HepG2 (cell line): ENCODE results near the gene EMCN. TPM values are rescaled to one million over a fixed set of nuclear protein-coding genes. Genes with fewer than 3 reads are reported as not detected.

Experiments used
- ATAC-seq: fragments of 200-7000 bp; cut with Tn5 transposase; 3 replicates; pipeline ENCODE4 v1.9.1; 2020; ENCODE audit warnings: mild to moderate bottlenecking, moderate library complexity
- BruUV-seq: library from RNA; stranded (reverse); fragments of 400-500 nt; replicated peaks from 2 replicates; lab custom pipeline; 2021; lab: Mats Ljungman, UMichigan
- CTCF ChIA-PET: fragments of 300-600 bp; formaldehyde crosslinking; extraction: SDS; loops from one replicate; lab custom pipeline; 2021; ENCODE audit warnings: low total read pairs, inconsistent platforms, low intra/inter-chr PET ratio; lab: Yijun Ruan, JAX
- POLR2A ChIA-PET: fragments of 350-600 bp; sonication (Branson Sonifier 250); formaldehyde crosslinking; loops from one replicate; lab custom pipeline; 2020; ENCODE audit warnings: antibody characterized with exemption, inconsistent platforms; lab: Yijun Ruan, JAX
- DNase-seq: peaks from one replicate; pipeline ENCODE4 v3.0.0-alpha.2; 2015; ENCODE audit warnings: low spot score
- FAIRE-seq: peaks from 3 replicates; lab custom pipeline; 2011; peaks lifted over from hg19 to GRCh38; lab: Jason Lieb, UNC
- H2AFZ ChIP-seq: one replicate; pipeline ENCODE4 v1.6.1; 2011; ENCODE audit warnings: low read length, inconsistent platforms
- H3K27ac ChIP-seq: fragments of 300-600 bp; 3 replicates; pipeline ENCODE4 v1.8.0; 2011; ENCODE audit warnings: mixed run types, mild to moderate bottlenecking, mixed read lengths, low read length, inconsistent platforms; ENCODE audit not compliant: insufficient read depth; ENCODE audit errors: extremely low read length
- H3K27me3 ChIP-seq, 2 experiments: fragments of 200-600 bp in 1 of 2; 2 replicates in 1 of 2; 3 replicates in 1 of 2; pipeline versions ENCODE4 v1.6.0 to v1.8.0; 2011; ENCODE audit warnings: low read length in 2 of 2, mild to moderate bottlenecking in 2 of 2, moderate library complexity in 2 of 2, inconsistent platforms in 1 of 2; ENCODE audit not compliant: insufficient read depth in 2 of 2, control insufficient read depth in 1 of 2
- H3K36me3 ChIP-seq, 2 experiments: fragments of 200-600 bp in 1 of 2; replicated peaks in 1 of 2; 2 replicates in 1 of 2; 3 replicates in 1 of 2; pipeline versions ENCODE4 v1.5.1 to v1.8.0; 2011; ENCODE audit warnings: low read length in 2 of 2, inconsistent platforms in 1 of 2; ENCODE audit not compliant: insufficient read depth in 2 of 2, control insufficient read depth in 1 of 2
- H3K4me1 ChIP-seq: 2 replicates; pipeline ENCODE4 v1.5.1; 2012; ENCODE audit warnings: low read length, inconsistent platforms; ENCODE audit not compliant: insufficient read depth
- H3K4me2 ChIP-seq: 2 replicates; pipeline ENCODE4 v1.6.0; 2011; ENCODE audit warnings: low read depth, low read length, inconsistent platforms
- H3K4me3 ChIP-seq, 3 experiments: fragments of 200-600 bp in 1 of 3; sonication (generic), shearing (Covaris generic) in 1 of 3; replicated peaks in 1 of 3; 2 replicates each; pipeline ENCODE4 v1.5.1; 2011 to 2016; ENCODE audit warnings: low read length in 3 of 3, inconsistent platforms in 2 of 3, low read depth in 2 of 3, mild to moderate bottlenecking in 2 of 3, control low read depth in 1 of 3, mixed read lengths in 1 of 3; ENCODE audit not compliant: insufficient read depth in 1 of 3
- H3K79me2 ChIP-seq: one replicate; pipeline ENCODE4 v1.6.1; 2011; ENCODE audit warnings: low read length, inconsistent platforms; ENCODE audit not compliant: insufficient read depth
- H3K9ac ChIP-seq: 2 replicates; pipeline ENCODE4 v1.6.0; 2011; ENCODE audit warnings: mild to moderate bottlenecking, low read depth, low read length, inconsistent platforms; ENCODE audit not compliant: insufficient read depth
- H3K9me3 ChIP-seq: 2 replicates; pipeline ENCODE4 v1.5.1; 2012; ENCODE audit warnings: mild to moderate bottlenecking, low read length
- H4K20me1 ChIP-seq: 2 replicates; pipeline ENCODE4 v1.6.0; 2011; ENCODE audit warnings: inconsistent platforms, mild to moderate bottlenecking, low read length, moderate library complexity; ENCODE audit not compliant: insufficient read depth
- ATF7 ChIP-seq, 2 experiments: fragments of 450-650 bp in 1 of 2; sonication (generic) in 1 of 2; formaldehyde crosslinking in 1 of 2; IDR thresholded peaks; 2 replicates each; pipeline versions ENCODE4 v1.4.0 to v1.6.1; 2016 to 2020; ENCODE audit warnings: antibody characterized with exemption in 1 of 2, mild to moderate bottlenecking in 1 of 2, missing genetic modification reagents in 1 of 2
- GPN1 ChIP-seq: sonication (generic); formaldehyde crosslinking; IDR thresholded peaks from 2 replicates; pipeline ENCODE4 v1.5.1; 2020; ENCODE audit warnings: missing genetic modification reagents, borderline replicate concordance
- ZSCAN30 ChIP-seq: sonication (generic); formaldehyde crosslinking; IDR thresholded peaks from 2 replicates; pipeline ENCODE4 v1.5.0; 2020; ENCODE audit warnings: mild to moderate bottlenecking, missing genetic modification reagents
- WGBS: methylation state at CpG from one replicate; pipeline ENCODE4 v1.1.6; 2017; ENCODE audit warnings: low lambda C conversion rate; 5-methylcytosine and 5-hydroxymethylcytosine counted together
- in situ Hi-C: cut with HindIII; loops from 2 replicates; pipeline ENCODE4 v1.10.0; 2017; ENCODE audit warnings: low pct_unique_long_range_greater_than_20kb; ENCODE audit not compliant: extremely low pct_ligation_motif_present
- intact Hi-C: fragments of 100-400 bp; cut with micrococcal nuclease; formaldehyde crosslinking; loops from one replicate; pipeline ENCODE4 v1.10.0; 2022; ENCODE audit not compliant: unreplicated experiment
- polyA plus RNA-seq, 8 experiments: library from polyadenylated mRNA; depleted of rRNA in 3 of 8; stranded (reverse) in 7 of 8; unstranded in 1 of 8; fragments of >200 nt; fragmentation: Illumina TruSeq in 4 of 8; extraction: Trizol in 4 of 8; gene quantifications; 2 replicates each; pipeline versions ENCODE4 v1.2.1 to v1.2.3, GENCODE V29; 2011 to 2016; ENCODE audit warnings: low read depth in 4 of 8, missing spikeins in 1 of 8, mixed read lengths in 1 of 8; ENCODE audit not compliant: insufficient read depth in 1 of 8
- total RNA-seq, 5 experiments: library from RNA; depleted of rRNA; stranded (reverse); fragments of >200 nt; fragmentation: Illumina TruSeq; extraction: Trizol; gene quantifications; 2 replicates each; pipeline ENCODE4 v1.2.3, GENCODE V29; 2016; ENCODE audit warnings: low read depth in 1 of 5
- TF ChIP-seq, protein P1 (sequence below): sonication (generic); formaldehyde crosslinking; IDR thresholded peaks from 2 replicates; pipeline ENCODE4 v1.4.0; 2020; ENCODE audit warnings: mild to moderate bottlenecking, missing genetic modification reagents, borderline replicate concordance
- TF ChIP-seq, protein P2 (sequence below): sonication (generic); formaldehyde crosslinking; IDR thresholded peaks from 2 replicates; pipeline ENCODE4 v1.8.0; 2022; ENCODE audit warnings: mild to moderate bottlenecking, missing genetic modification reagents, borderline replicate concordance

The EMCN gene
- total and polyA plus RNA-seq, 2 of the 13 experiments (the other 11 are each of a cell fraction or from before 2014, with no cell fraction given): not detected

DNA sequence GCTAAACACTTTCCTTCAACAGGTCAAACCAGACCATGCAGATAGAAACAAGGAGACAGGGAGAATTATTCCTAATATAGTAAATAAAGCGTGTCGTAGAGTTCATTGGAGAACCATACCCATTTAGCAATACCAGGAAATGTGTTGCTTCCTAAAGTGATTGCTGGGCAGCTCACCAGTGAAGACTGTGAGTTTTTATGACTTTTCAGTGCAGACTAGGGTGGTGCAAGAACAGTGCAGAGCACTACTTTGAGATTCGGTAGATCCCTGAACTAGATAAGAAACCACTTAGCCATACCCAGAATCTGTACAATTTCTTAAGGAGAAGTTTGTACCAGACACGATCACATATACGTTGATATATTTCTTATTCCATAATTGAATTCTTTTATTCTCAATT is 87.4 kb downstream of the EMCN start (continued):
- TF ChIP-seq, protein P1, sequence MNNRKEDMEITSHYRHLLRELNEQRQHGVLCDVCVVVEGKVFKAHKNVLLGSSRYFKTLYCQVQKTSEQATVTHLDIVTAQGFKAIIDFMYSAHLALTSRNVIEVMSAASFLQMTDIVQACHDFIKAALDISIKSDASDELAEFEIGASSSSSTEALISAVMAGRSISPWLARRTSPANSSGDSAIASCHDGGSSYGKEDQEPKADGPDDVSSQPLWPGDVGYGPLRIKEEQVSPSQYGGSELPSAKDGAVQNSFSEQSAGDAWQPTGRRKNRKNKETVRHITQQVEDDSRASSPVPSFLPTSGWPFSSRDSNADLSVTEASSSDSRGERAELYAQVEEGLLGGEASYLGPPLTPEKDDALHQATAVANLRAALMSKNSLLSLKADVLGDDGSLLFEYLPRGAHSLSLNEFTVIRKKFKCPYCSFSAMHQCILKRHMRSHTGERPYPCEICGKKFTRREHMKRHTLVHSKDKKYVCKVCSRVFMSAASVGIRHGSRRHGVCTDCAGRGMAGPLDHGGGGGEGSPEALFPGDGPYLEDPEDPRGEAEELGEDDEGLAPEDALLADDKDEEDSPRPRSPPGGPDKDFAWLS (CRISPR knock-in tag): no peak
- no peak for TF ChIP-seq ZSCAN30
- TF ChIP-seq, protein P2, sequence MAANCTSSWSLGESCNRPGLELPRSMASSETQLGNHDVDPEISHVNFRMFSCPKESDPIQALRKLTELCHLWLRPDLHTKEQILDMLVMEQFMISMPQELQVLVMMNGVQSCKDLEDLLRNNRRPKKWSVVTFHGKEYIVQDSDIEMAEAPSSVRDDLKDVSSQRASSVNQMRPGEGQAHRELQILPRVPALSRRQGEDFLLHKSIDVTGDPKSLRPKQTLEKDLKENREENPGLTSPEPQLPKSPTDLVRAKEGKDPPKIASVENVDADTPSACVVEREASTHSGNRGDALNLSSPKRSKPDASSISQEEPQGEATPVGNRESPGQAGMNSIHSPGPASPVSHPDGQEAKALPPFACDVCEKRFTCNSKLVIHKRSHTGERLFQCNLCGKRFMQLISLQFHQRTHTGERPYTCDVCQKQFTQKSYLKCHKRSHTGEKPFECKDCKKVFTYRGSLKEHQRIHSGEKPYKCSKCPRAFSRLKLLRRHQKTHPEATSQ (CRISPR knock-in tag): no peak

DNA sequence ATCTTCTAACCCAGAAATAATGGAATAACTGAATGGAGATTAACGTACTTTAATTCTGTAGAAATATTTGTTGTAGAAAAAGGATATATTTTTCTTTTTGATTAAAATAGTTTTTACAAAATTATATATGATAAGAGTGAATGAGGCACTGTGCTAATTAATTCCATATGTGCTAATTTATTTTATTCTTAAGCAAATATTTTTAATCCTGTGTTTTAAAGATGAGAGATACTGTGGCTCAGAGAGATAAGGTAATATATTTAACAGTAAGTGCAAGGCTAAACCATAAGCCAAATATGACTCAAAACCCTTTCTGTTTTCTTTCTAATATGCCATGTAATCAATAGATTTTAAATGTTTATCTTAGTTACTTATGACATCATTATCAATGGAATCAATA is 88.2 kb downstream of the EMCN start:
- Histone ChIP-seq H2AFZ (no peak overlapping the region), H3K9ac (no peak overlapping the region), H3K9me3 (no peaks in the 10 kb centered on the region), H3K36me3 (no peaks in the 10 kb centered on the region), H3K27me3 (no peaks in the 10 kb centered on the region), H3K79me2 (no peaks in the 10 kb centered on the region), H3K4me2 (no peak overlapping the region), H3K4me3 (no peak overlapping the region), H3K27ac (no peak overlapping the region), H3K4me1 (no peaks in the 10 kb centered on the region), H4K20me1 (no peaks in the 10 kb centered on the region)
- WGBS: 18% methylated on average over 1 of the region's 1 CpG
- ChIA-PET CTCF (no interaction called here), POLR2A (no interaction called here)
- TF ChIP-seq GPN1 (CRISPR knock-in tag) (no peak), ATF7 (IDR thresholded peaks at IDR 0.05) (peak; percentile 82), ATF7 (CRISPR knock-in tag; IDR thresholded peaks at IDR 0.05) (no peak)
- intact Hi-C loops (no loop called here), in situ Hi-C loops (no loop called here)
- FAIRE-seq: no peak
- ATAC-seq: no peak
- no peak for DNase-seq
- no TSS peak for BruUV-seq
